ENCODE results near the gene DAP3.

GRCh38 chr1:155645034-155645598 lies 43.8 kb upstream of the DAP3 start:
- TF ChIP-seq ZFP30 (CRISPR knock-in tag; IDR thresholded peaks at IDR 0.05) (no peak), PATZ1 (CRISPR knock-in tag; IDR thresholded peaks at IDR 0.05; ENCODE audit: borderline replicate concordance) (no peak), ZNF70 (CRISPR knock-in tag; IDR thresholded peaks at IDR 0.05) (no peak), CREB5 (CRISPR knock-in tag; IDR thresholded peaks at IDR 0.05; ENCODE audit: low read depth) (no peak), ZFP3 (CRISPR knock-in tag; IDR thresholded peaks at IDR 0.05) (no peak), SNAI2 (CRISPR knock-in tag; IDR thresholded peaks at IDR 0.05) (no peak), ESRRG (CRISPR knock-in tag; IDR thresholded peaks at IDR 0.05) (no peak), TCF4 (CRISPR knock-in tag; IDR thresholded peaks at IDR 0.05; ENCODE audit: borderline replicate concordance) (no peak), CSDC2 (CRISPR knock-in tag; IDR thresholded peaks at IDR 0.05) (no peak), PPARA (CRISPR knock-in tag; IDR thresholded peaks at IDR 0.05; ENCODE audit: borderline replicate concordance) (no peak), ARNTL (CRISPR knock-in tag; IDR thresholded peaks at IDR 0.05; ENCODE audit: borderline replicate concordance, low read depth) (no peak)
- TF ChIP-seq, protein P1, sequence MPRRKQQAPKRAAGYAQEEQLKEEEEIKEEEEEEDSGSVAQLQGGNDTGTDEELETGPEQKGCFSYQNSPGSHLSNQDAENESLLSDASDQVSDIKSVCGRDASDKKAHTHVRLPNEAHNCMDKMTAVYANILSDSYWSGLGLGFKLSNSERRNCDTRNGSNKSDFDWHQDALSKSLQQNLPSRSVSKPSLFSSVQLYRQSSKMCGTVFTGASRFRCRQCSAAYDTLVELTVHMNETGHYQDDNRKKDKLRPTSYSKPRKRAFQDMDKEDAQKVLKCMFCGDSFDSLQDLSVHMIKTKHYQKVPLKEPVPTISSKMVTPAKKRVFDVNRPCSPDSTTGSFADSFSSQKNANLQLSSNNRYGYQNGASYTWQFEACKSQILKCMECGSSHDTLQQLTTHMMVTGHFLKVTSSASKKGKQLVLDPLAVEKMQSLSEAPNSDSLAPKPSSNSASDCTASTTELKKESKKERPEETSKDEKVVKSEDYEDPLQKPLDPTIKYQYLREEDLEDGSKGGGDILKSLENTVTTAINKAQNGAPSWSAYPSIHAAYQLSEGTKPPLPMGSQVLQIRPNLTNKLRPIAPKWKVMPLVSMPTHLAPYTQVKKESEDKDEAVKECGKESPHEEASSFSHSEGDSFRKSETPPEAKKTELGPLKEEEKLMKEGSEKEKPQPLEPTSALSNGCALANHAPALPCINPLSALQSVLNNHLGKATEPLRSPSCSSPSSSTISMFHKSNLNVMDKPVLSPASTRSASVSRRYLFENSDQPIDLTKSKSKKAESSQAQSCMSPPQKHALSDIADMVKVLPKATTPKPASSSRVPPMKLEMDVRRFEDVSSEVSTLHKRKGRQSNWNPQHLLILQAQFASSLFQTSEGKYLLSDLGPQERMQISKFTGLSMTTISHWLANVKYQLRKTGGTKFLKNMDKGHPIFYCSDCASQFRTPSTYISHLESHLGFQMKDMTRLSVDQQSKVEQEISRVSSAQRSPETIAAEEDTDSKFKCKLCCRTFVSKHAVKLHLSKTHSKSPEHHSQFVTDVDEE (CRISPR knock-in tag; IDR thresholded peaks at IDR 0.05), result no peak

Measured in SK-N-SH treated with all-trans-retinoic acid at 6 μM for 48 hours (cell line).